HepG2 (cell line): ENCODE measurements around the gene GCNT2. TPM values are rescaled to one million over a fixed set of nuclear protein-coding genes. Genes with fewer than 3 reads are reported as not detected.

Experiments
- ATAC-seq: fragments of 200-7000 bp; cut with Tn5 transposase; 3 replicates; pipeline ENCODE4 v1.9.1; 2020; ENCODE audit warnings: mild to moderate bottlenecking, moderate library complexity
- BruUV-seq: library from RNA; stranded (reverse); fragments of 400-500 nt; replicated peaks from 2 replicates; lab custom pipeline; 2021; lab: Mats Ljungman, UMichigan
- CTCF ChIA-PET: fragments of 300-600 bp; formaldehyde crosslinking; extraction: SDS; loops from one replicate; lab custom pipeline; 2021; ENCODE audit warnings: low total read pairs, inconsistent platforms, low intra/inter-chr PET ratio; lab: Yijun Ruan, JAX
- POLR2A ChIA-PET: fragments of 350-600 bp; sonication (Branson Sonifier 250); formaldehyde crosslinking; loops from one replicate; lab custom pipeline; 2020; ENCODE audit warnings: antibody characterized with exemption, inconsistent platforms; lab: Yijun Ruan, JAX
- DNase-seq: peaks from one replicate; pipeline ENCODE4 v3.0.0-alpha.2; 2015; ENCODE audit warnings: low spot score
- FAIRE-seq: peaks from 3 replicates; lab custom pipeline; 2011; peaks lifted over from hg19 to GRCh38; lab: Jason Lieb, UNC
- H2AFZ ChIP-seq: one replicate; pipeline ENCODE4 v1.6.1; 2011; ENCODE audit warnings: low read length, inconsistent platforms
- H3K27ac ChIP-seq: fragments of 300-600 bp; 3 replicates; pipeline ENCODE4 v1.8.0; 2011; ENCODE audit warnings: mixed run types, mild to moderate bottlenecking, mixed read lengths, low read length, inconsistent platforms; ENCODE audit not compliant: insufficient read depth; ENCODE audit errors: extremely low read length
- H3K27me3 ChIP-seq, 2 experiments: fragments of 200-600 bp in 1 of 2; 2 replicates in 1 of 2; 3 replicates in 1 of 2; pipeline versions ENCODE4 v1.6.0 to v1.8.0; 2011; ENCODE audit warnings: low read length in 2 of 2, mild to moderate bottlenecking in 2 of 2, moderate library complexity in 2 of 2, inconsistent platforms in 1 of 2; ENCODE audit not compliant: insufficient read depth in 2 of 2, control insufficient read depth in 1 of 2
- H3K36me3 ChIP-seq, 2 experiments: fragments of 200-600 bp in 1 of 2; replicated peaks in 1 of 2; 2 replicates in 1 of 2; 3 replicates in 1 of 2; pipeline versions ENCODE4 v1.5.1 to v1.8.0; 2011; ENCODE audit warnings: low read length in 2 of 2, inconsistent platforms in 1 of 2; ENCODE audit not compliant: insufficient read depth in 2 of 2, control insufficient read depth in 1 of 2
- H3K4me1 ChIP-seq: 2 replicates; pipeline ENCODE4 v1.5.1; 2012; ENCODE audit warnings: low read length, inconsistent platforms; ENCODE audit not compliant: insufficient read depth
- H3K4me2 ChIP-seq: 2 replicates; pipeline ENCODE4 v1.6.0; 2011; ENCODE audit warnings: low read depth, low read length, inconsistent platforms
- H3K4me3 ChIP-seq, 3 experiments: fragments of 200-600 bp in 1 of 3; sonication (generic), shearing (Covaris generic) in 1 of 3; replicated peaks in 1 of 3; 2 replicates each; pipeline ENCODE4 v1.5.1; 2011 to 2016; ENCODE audit warnings: low read length in 3 of 3, inconsistent platforms in 2 of 3, low read depth in 2 of 3, mild to moderate bottlenecking in 2 of 3, control low read depth in 1 of 3, mixed read lengths in 1 of 3; ENCODE audit not compliant: insufficient read depth in 1 of 3
- H3K79me2 ChIP-seq: one replicate; pipeline ENCODE4 v1.6.1; 2011; ENCODE audit warnings: low read length, inconsistent platforms; ENCODE audit not compliant: insufficient read depth
- H3K9ac ChIP-seq: 2 replicates; pipeline ENCODE4 v1.6.0; 2011; ENCODE audit warnings: mild to moderate bottlenecking, low read depth, low read length, inconsistent platforms; ENCODE audit not compliant: insufficient read depth
- H3K9me3 ChIP-seq: 2 replicates; pipeline ENCODE4 v1.5.1; 2012; ENCODE audit warnings: mild to moderate bottlenecking, low read length
- H4K20me1 ChIP-seq: 2 replicates; pipeline ENCODE4 v1.6.0; 2011; ENCODE audit warnings: inconsistent platforms, mild to moderate bottlenecking, low read length, moderate library complexity; ENCODE audit not compliant: insufficient read depth
- BCL6 ChIP-seq: IDR thresholded peaks from 2 replicates; pipeline ENCODE4 v1.6.1; 2016; ENCODE audit warnings: missing genetic modification reagents, missing compliant biosample characterization
- CHD2 ChIP-seq: IDR thresholded peaks from 2 replicates; pipeline ENCODE4 v1.6.1; 2011; ENCODE audit warnings: low read depth, low read length, improper control_type of control experiment
- FOXA3 ChIP-seq: IDR thresholded peaks from 2 replicates; pipeline ENCODE4 v1.6.1; 2016; ENCODE audit warnings: missing genetic modification reagents, missing compliant biosample characterization
- PRMT3 ChIP-seq: sonication (generic); formaldehyde crosslinking; IDR thresholded peaks from 2 replicates; pipeline ENCODE4 v1.8.1; 2022; ENCODE audit warnings: low read depth, mild to moderate bottlenecking, moderate library complexity, missing genetic modification reagents, borderline replicate concordance
- REPIN1 ChIP-seq: sonication (generic); formaldehyde crosslinking; IDR thresholded peaks from 2 replicates; pipeline ENCODE4 v1.8.0; 2022; ENCODE audit warnings: missing genetic modification reagents, low read depth, mild to moderate bottlenecking, borderline replicate concordance
- SIX1 ChIP-seq: sonication (generic); formaldehyde crosslinking; IDR thresholded peaks from 2 replicates; pipeline ENCODE4 v1.4.0; 2020; ENCODE audit warnings: missing genetic modification reagents, borderline replicate concordance
- SIX4 ChIP-seq: sonication (generic); formaldehyde crosslinking; IDR thresholded peaks from 2 replicates; pipeline ENCODE4 v1.4.0; 2020; ENCODE audit warnings: missing genetic modification reagents
- SOX13 ChIP-seq, 3 experiments: fragments of 450-650 bp in 1 of 3; sonication (generic) in 1 of 3; formaldehyde crosslinking in 1 of 3; IDR thresholded peaks in 2 of 3; conservative IDR thresholded peaks in 1 of 3; 2 replicates each; pipeline versions ENCODE4 v1.5.0 to v1.6.1; 2016 to 2020; ENCODE audit warnings: antibody characterized with exemption in 1 of 3, mild to moderate bottlenecking in 1 of 3, missing compliant biosample characterization in 1 of 3, missing genetic modification reagents in 1 of 3, moderate library complexity in 1 of 3
- STAT5B ChIP-seq: sonication (generic); formaldehyde crosslinking; IDR thresholded peaks from 2 replicates; pipeline ENCODE4 v1.4.0; 2020; ENCODE audit warnings: missing genetic modification reagents
- SYNCRIP ChIP-seq: fragments of 200-400 bp; formaldehyde crosslinking; IDR thresholded peaks from 2 replicates; pipeline ENCODE4 v1.6.1; 2018; ENCODE audit warnings: mild to moderate bottlenecking, low read depth, low read length; ENCODE audit not compliant: insufficient read depth
- TARDBP ChIP-seq: sonication (generic); formaldehyde crosslinking; IDR thresholded peaks from 2 replicates; pipeline ENCODE4 v1.8.0; 2022; ENCODE audit warnings: mild to moderate bottlenecking, missing genetic modification reagents
- ZMAT3 ChIP-seq: sonication (generic); formaldehyde crosslinking; conservative IDR thresholded peaks from 2 replicates; pipeline ENCODE4 v1.7.0; 2021; ENCODE audit warnings: missing genetic modification reagents
- ZNF205 ChIP-seq: IDR thresholded peaks from 2 replicates; pipeline ENCODE4 v1.6.1; 2018; ENCODE audit warnings: missing biosample characterization, missing genetic modification reagents
- ZNF296 ChIP-seq: sonication (generic); formaldehyde crosslinking; conservative IDR thresholded peaks from 2 replicates; pipeline ENCODE4 v1.5.0; 2020; ENCODE audit warnings: mild to moderate bottlenecking, missing genetic modification reagents
- ZNF335 ChIP-seq: sonication (generic); formaldehyde crosslinking; IDR thresholded peaks from 2 replicates; pipeline ENCODE4 v1.4.0; 2020; ENCODE audit warnings: missing genetic modification reagents
- ZNF451 ChIP-seq: sonication (generic); formaldehyde crosslinking; IDR thresholded peaks from 2 replicates; pipeline ENCODE4 v1.5.0; 2020; ENCODE audit warnings: mild to moderate bottlenecking, missing genetic modification reagents
- ZNF556 ChIP-seq: sonication (generic); formaldehyde crosslinking; IDR thresholded peaks from 2 replicates; pipeline ENCODE4 v1.4.0; 2020; ENCODE audit warnings: mild to moderate bottlenecking, missing genetic modification reagents, borderline replicate concordance
- ZNF605 ChIP-seq: sonication (generic); formaldehyde crosslinking; IDR thresholded peaks from 2 replicates; pipeline ENCODE4 v1.8.0; 2022; ENCODE audit warnings: mild to moderate bottlenecking, missing genetic modification reagents
- ZNF607 ChIP-seq: sonication (generic); formaldehyde crosslinking; IDR thresholded peaks from 2 replicates; pipeline ENCODE4 v1.5.1; 2020; ENCODE audit warnings: missing genetic modification reagents, mild to moderate bottlenecking, borderline replicate concordance
- ZNF660 ChIP-seq: sonication (generic); formaldehyde crosslinking; IDR thresholded peaks from 2 replicates; pipeline ENCODE4 v1.5.1; 2020; ENCODE audit warnings: mild to moderate bottlenecking, low read depth, missing genetic modification reagents, borderline replicate concordance
- ZNF672 ChIP-seq: sonication (generic); formaldehyde crosslinking; IDR thresholded peaks from 2 replicates; pipeline ENCODE4 v1.8.1; 2022; ENCODE audit warnings: missing genetic modification reagents
- ZNF83 ChIP-seq: sonication (generic); formaldehyde crosslinking; IDR thresholded peaks from 2 replicates; pipeline ENCODE4 v1.4.0; 2020; ENCODE audit warnings: missing genetic modification reagents, mild to moderate bottlenecking, borderline replicate concordance
- WGBS: methylation state at CpG from one replicate; pipeline ENCODE4 v1.1.6; 2017; ENCODE audit warnings: low lambda C conversion rate; 5-methylcytosine and 5-hydroxymethylcytosine counted together
- in situ Hi-C: cut with HindIII; loops from 2 replicates; pipeline ENCODE4 v1.10.0; 2017; ENCODE audit warnings: low pct_unique_long_range_greater_than_20kb; ENCODE audit not compliant: extremely low pct_ligation_motif_present
- intact Hi-C: fragments of 100-400 bp; cut with micrococcal nuclease; formaldehyde crosslinking; loops from one replicate; pipeline ENCODE4 v1.10.0; 2022; ENCODE audit not compliant: unreplicated experiment
- polyA plus RNA-seq, 8 experiments: library from polyadenylated mRNA; depleted of rRNA in 3 of 8; stranded (reverse) in 7 of 8; unstranded in 1 of 8; fragments of >200 nt; fragmentation: Illumina TruSeq in 4 of 8; extraction: Trizol in 4 of 8; gene quantifications; 2 replicates each; pipeline versions ENCODE4 v1.2.1 to v1.2.3, GENCODE V29; 2011 to 2016; ENCODE audit warnings: low read depth in 4 of 8, missing spikeins in 1 of 8, mixed read lengths in 1 of 8; ENCODE audit not compliant: insufficient read depth in 1 of 8
- total RNA-seq, 5 experiments: library from RNA; depleted of rRNA; stranded (reverse); fragments of >200 nt; fragmentation: Illumina TruSeq; extraction: Trizol; gene quantifications; 2 replicates each; pipeline ENCODE4 v1.2.3, GENCODE V29; 2016; ENCODE audit warnings: low read depth in 1 of 5
- TF ChIP-seq, protein P1 (sequence below): sonication (generic); formaldehyde crosslinking; IDR thresholded peaks from 2 replicates; pipeline ENCODE4 v1.8.0; 2022; ENCODE audit warnings: missing genetic modification reagents, low read depth, mild to moderate bottlenecking, borderline replicate concordance
- TF ChIP-seq, protein P2 (sequence below): sonication (generic); formaldehyde crosslinking; IDR thresholded peaks from 2 replicates; pipeline ENCODE4 v1.4.0; 2020; ENCODE audit warnings: missing genetic modification reagents
- TF ChIP-seq, protein P3 (sequence below): sonication (generic); IDR thresholded peaks from 2 replicates; pipeline ENCODE4 v1.6.1; 2016; ENCODE audit warnings: low read depth, borderline replicate concordance

Gene GCNT2
- total and polyA plus RNA-seq, 2 of the 13 experiments (the other 11 are each of a cell fraction or from before 2014, with no cell fraction given): 11.8 to 31.9 TPM

DNA sequence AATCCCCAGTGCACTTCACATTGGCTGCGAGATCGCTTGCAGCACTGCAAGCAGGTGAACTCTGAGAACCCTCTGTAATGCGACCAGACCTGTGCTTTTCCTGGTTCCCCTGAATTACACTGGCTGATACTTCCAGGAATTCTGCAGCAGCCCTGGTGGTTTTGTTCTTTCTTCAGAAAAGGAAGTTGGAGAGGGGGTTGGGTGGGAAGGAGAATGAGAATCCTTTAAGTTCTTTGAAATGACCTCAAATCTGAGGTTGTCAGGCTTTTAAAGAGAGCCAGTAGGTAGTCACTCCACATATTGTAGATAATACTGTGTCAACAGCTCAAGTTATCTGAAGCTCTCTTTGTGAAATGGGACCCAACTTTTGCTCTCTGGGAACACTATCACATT, 62.4 kb downstream of the GCNT2 start:
- 85% methylated on average over 3 of the region's 3 CpGs for WGBS
- Histone ChIP-seq H2AFZ (no peak overlapping the region), H4K20me1 (peaks cover 3% of the 10 kb centered on the region), H3K9ac (no peak overlapping the region), H3K79me2 (no peaks in the 10 kb centered on the region), H3K4me3 (no peak overlapping the region), H3K4me1 (peaks cover 27% of the 10 kb centered on the region), H3K4me2 (no peak overlapping the region), H3K27me3 (no peaks in the 10 kb centered on the region), H3K36me3 (no peaks in the 10 kb centered on the region; a peak in 2 of 5 replicates), H3K9me3 (no peaks in the 10 kb centered on the region), H3K27ac (no peak overlapping the region)
- peak; percentile 67 for ATAC-seq
- ChIA-PET POLR2A (no interaction called here), CTCF (no interaction called here)
- in situ Hi-C loops: no loop called here
- peak; percentile 50 for DNase-seq
- BruUV-seq: no TSS peak
- intact Hi-C loops: no loop called here
- no peak for FAIRE-seq
- TF ChIP-seq ZMAT3 (CRISPR knock-in tag): no peak
- no peak for TF ChIP-seq ZNF607 (CRISPR knock-in tag)
- TF ChIP-seq BCL6: peak; percentile 60; the same call in 1 of the 2 replicates
- no peak for TF ChIP-seq REPIN1 (CRISPR knock-in tag)
- TF ChIP-seq, protein P1, sequence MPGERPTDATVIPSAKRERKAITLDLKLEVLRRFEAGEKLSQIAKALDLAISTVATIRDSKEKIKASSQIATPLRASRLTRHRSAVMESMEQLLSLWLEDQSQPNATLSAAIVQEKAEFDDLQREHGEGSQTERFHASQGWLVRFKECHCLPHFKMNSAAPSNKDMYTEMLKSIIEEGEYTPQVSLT (CRISPR knock-in tag): no peak
- no peak for TF ChIP-seq ZNF205 (CRISPR knock-in tag)
- no peak for TF ChIP-seq ZNF296
- no peak for TF ChIP-seq TARDBP (CRISPR knock-in tag)
- no peak for TF ChIP-seq ZNF660
- TF ChIP-seq SIX1 (CRISPR knock-in tag): peak; percentile 52; the same call in 1 of the 2 replicates
- TF ChIP-seq FOXA3 (CRISPR knock-in tag): peak; percentile 20; the same call in 1 of the 2 replicates
- TF ChIP-seq, protein P2, sequence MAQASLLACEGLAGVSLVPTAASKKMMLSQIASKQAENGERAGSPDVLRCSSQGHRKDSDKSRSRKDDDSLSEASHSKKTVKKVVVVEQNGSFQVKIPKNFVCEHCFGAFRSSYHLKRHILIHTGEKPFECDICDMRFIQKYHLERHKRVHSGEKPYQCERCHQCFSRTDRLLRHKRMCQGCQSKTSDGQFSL: no peak
- no peak for TF ChIP-seq ZNF451 (CRISPR knock-in tag)
- TF ChIP-seq STAT5B: no peak
- TF ChIP-seq PRMT3: no peak
- TF ChIP-seq ZNF672: no peak
- TF ChIP-seq ZNF556 (CRISPR knock-in tag): 0 out of 2 replicates have a peak, but pooled peaks have one; percentile 38
- 0 out of 2 replicates have a peak, but pooled peaks have one; percentile 25 for TF ChIP-seq SIX4 (CRISPR knock-in tag)
- no peak for TF ChIP-seq SYNCRIP
- TF ChIP-seq, protein P3, sequence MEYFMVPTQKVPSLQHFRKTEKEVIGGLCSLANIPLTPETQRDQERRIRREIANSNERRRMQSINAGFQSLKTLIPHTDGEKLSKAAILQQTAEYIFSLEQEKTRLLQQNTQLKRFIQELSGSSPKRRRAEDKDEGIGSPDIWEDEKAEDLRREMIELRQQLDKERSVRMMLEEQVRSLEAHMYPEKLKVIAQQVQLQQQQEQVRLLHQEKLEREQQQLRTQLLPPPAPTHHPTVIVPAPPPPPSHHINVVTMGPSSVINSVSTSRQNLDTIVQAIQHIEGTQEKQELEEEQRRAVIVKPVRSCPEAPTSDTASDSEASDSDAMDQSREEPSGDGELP: no peak
- no peak for TF ChIP-seq ZNF83 (CRISPR knock-in tag)
- TF ChIP-seq CHD2: no peak
- TF ChIP-seq ZNF335: no peak
- no peak for TF ChIP-seq SOX13 (IDR thresholded peaks at IDR 0.05)
- 0 out of 4 replicates have a peak, but pooled peaks of 1 of the 2 experiments have one; percentile 16 for TF ChIP-seq SOX13 (CRISPR knock-in tag; conservative IDR thresholded peaks at IDR 0.05 in 1 of 2, IDR thresholded peaks at IDR 0.05 in 1 of 2)
- TF ChIP-seq ZNF605: no peak
